OCI-LY3 (cell line): Measurements from ENCODE around the gene ZBED5.

Experiments
- H2AFZ ChIP-seq: fragments of 200-600, 300-600 bp; shearing (Covaris generic); 2 replicates; pipeline ENCODE4 v1.6.0; 2014; ENCODE audit warnings: antibody characterized with exemption, low read depth, low read length
- H3K27ac ChIP-seq: fragments of 200-600, 300-600 bp; sonication (generic); 2 replicates; pipeline ENCODE4 v1.5.1; 2014; ENCODE audit warnings: mild to moderate bottlenecking, low read length, moderate library complexity, mixed read lengths
- H3K27me3 ChIP-seq: fragments of 200-600, 300-600 bp; sonication (generic); 2 replicates; pipeline ENCODE4 v1.6.1; 2014; ENCODE audit warnings: low read depth, low read length, mixed read lengths
- H3K36me3 ChIP-seq: fragments of 200-600, 300-600 bp; sonication (generic); replicated peaks from 2 replicates; pipeline ENCODE3; 2014; ENCODE audit warnings: low read depth, low read length, mixed read lengths
- H3K4me1 ChIP-seq: fragments of 300-600, 200-600 bp; sonication (generic); 2 replicates; pipeline ENCODE4 v1.6.1; 2014; ENCODE audit warnings: low read length, mixed read lengths
- H3K4me2 ChIP-seq: fragments of 200-600, 300-600 bp; sonication (generic); 2 replicates; pipeline ENCODE4 v1.6.1; 2014; ENCODE audit warnings: low read length, mixed read lengths
- H3K4me3 ChIP-seq: fragments of 300-600, 200-600 bp; sonication (generic); 2 replicates; pipeline ENCODE4 v1.5.1; 2014; ENCODE audit warnings: antibody characterized with exemption, mild to moderate bottlenecking, low read length, moderate library complexity
- H3K79me2 ChIP-seq: fragments of 300-600, 200-600 bp; shearing (Covaris generic); 2 replicates; pipeline ENCODE4 v1.6.1; 2014; ENCODE audit warnings: mild to moderate bottlenecking, low read length, mixed read lengths
- H3K9ac ChIP-seq: fragments of 300-600, 200-600 bp; shearing (Covaris generic); 2 replicates; pipeline ENCODE4 v1.6.0; 2014; ENCODE audit warnings: mild to moderate bottlenecking, low read length, moderate library complexity
- H3K9me3 ChIP-seq: fragments of 200-600, 300-600 bp; shearing (Covaris generic); 2 replicates; pipeline ENCODE4 v1.6.1; 2014; ENCODE audit warnings: low read length, mixed read lengths; ENCODE audit not compliant: insufficient read depth
- H4K20me1 ChIP-seq: fragments of 200-600, 300-600 bp; sonication (generic); 2 replicates; pipeline ENCODE4 v1.6.1; 2016; ENCODE audit warnings: low read length, mixed read lengths; ENCODE audit not compliant: insufficient read depth
- EZH2phosphoT487 ChIP-seq: fragments of 200-600 bp; shearing (Covaris generic); IDR thresholded peaks from 2 replicates; pipeline ENCODE4 v1.6.1; 2018; ENCODE audit warnings: antibody characterized with exemption, mixed run types, low read depth
- TF ChIP-seq, protein P1 (sequence below): fragments of 200-600, 300-600 bp; sonication (generic); IDR thresholded peaks from 2 replicates; pipeline ENCODE4 v1.5.1; 2014; ENCODE audit warnings: antibody characterized with exemption, low read length, low read depth

Gene ZBED5

DNA sequence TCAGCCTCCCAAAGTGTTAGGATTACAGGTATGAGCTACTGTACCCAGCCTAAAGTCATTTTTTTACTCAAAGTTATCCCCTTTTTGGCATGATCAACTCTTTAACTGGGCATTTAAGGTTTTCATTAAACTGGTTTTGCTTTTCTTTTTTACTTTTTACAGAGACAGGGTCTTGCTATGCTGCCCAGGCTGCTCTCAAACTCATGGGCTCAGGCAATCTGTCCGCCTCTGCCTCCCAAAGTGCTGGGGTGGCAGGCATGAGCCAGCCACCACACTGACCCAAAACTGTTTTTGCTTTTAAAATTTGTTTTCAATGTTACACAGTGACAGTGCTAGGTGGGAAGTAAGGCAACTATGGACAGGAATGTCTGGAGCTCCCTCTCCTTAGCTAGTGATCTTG lies 3.9 kb upstream of the ZBED5 start:
- Histone ChIP-seq H3K4me3 (no peak overlapping the region), H3K9ac (no peak overlapping the region), H3K27me3 (no peaks in the 10 kb centered on the region), H4K20me1 (no peaks in the 10 kb centered on the region), H2AFZ (no peak overlapping the region), H3K36me3 (no peaks in the 10 kb centered on the region), H3K27ac (no peak overlapping the region), H3K9me3 (no peaks in the 10 kb centered on the region), H3K79me2 (peaks cover 27% of the 10 kb centered on the region), H3K4me2 (no peak overlapping the region), H3K4me1 (peaks cover under 1% of the 10 kb centered on the region; the same call in 1 of the 2 replicates)
- no peak for TF ChIP-seq EZH2phosphoT487
- TF ChIP-seq, protein P1, sequence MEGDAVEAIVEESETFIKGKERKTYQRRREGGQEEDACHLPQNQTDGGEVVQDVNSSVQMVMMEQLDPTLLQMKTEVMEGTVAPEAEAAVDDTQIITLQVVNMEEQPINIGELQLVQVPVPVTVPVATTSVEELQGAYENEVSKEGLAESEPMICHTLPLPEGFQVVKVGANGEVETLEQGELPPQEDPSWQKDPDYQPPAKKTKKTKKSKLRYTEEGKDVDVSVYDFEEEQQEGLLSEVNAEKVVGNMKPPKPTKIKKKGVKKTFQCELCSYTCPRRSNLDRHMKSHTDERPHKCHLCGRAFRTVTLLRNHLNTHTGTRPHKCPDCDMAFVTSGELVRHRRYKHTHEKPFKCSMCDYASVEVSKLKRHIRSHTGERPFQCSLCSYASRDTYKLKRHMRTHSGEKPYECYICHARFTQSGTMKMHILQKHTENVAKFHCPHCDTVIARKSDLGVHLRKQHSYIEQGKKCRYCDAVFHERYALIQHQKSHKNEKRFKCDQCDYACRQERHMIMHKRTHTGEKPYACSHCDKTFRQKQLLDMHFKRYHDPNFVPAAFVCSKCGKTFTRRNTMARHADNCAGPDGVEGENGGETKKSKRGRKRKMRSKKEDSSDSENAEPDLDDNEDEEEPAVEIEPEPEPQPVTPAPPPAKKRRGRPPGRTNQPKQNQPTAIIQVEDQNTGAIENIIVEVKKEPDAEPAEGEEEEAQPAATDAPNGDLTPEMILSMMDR = no peak

- Histone ChIP-seq H3K4me1 (peaks cover 8% of the 10 kb centered on the region), H3K4me2 (no peak overlapping the region), H4K20me1 (no peaks in the 10 kb centered on the region), H3K27me3 (no peaks in the 10 kb centered on the region), H3K36me3 (no peaks in the 10 kb centered on the region), H2AFZ (no peak overlapping the region), H3K27ac (no peak overlapping the region), H3K9me3 (no peaks in the 10 kb centered on the region), H3K9ac (no peak overlapping the region), H3K4me3 (no peak overlapping the region), H3K79me2 (peaks cover 35% of the 10 kb centered on the region)
- no peak for TF ChIP-seq EZH2phosphoT487
- TF ChIP-seq, protein P1 = no peak
Observed at GRCh38 chr11:10861047-10861446, 3.2 kb upstream of the ZBED5 start.

DNA sequence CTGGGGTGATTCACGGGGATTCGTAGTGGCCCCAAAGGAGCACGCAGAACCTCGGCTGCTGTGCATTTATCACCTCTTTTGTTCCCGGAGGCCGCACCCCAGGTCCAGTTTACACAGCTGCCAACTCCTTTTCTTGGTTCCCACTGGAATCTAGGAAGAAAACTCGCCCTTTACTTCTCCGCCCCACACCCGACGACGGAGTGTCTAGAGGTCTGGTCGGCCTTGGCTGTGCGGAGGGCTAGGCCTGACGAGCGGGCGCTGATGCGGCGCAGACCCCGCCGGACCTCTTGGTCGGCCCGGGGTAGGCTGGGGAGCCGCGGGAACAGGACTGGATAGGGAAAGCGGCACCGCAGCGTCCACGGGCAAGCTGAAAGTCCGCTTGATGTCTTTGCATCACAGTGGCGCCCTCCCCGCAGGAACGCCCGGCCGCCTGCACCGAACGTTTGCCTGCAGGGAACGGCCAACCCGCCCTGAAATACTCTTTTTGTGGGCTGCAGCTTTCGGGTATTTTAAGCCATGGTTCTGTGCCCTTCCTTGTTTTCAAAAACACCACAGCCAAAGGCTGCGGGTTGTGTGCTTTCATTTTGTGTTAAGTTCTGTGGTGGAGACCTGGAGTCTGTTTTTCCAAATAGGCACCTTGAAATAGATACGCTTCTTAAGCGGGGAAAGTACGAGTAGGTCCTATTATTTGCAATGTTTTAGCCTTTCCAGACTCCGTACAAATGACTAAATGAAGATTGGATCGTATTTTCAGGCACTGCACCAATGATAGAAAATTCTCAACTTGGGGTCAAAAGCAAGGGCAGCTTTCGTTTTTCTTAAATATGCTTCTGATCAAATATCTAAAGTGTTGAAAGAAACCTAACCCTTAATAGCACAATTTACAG lies 829 bp upstream of the ZBED5 start:
- Histone ChIP-seq H3K4me3 (peak overlapping the region; percentile 90), H2AFZ (peak overlapping the region; percentile 70), H3K4me2 (peak overlapping the region; percentile 83), H3K79me2 (peaks cover 57% of the 10 kb centered on the region), H3K4me1 (peaks cover 11% of the 10 kb centered on the region), H3K27ac (peak overlapping the region; percentile 85), H3K27me3 (no peaks in the 10 kb centered on the region), H3K9ac (peak overlapping the region; percentile 91), H3K36me3 (peaks cover 18% of the 10 kb centered on the region), H4K20me1 (no peaks in the 10 kb centered on the region), H3K9me3 (no peaks in the 10 kb centered on the region)
- TF ChIP-seq, protein P1 = no peak
- no peak for TF ChIP-seq EZH2phosphoT487

DNA sequence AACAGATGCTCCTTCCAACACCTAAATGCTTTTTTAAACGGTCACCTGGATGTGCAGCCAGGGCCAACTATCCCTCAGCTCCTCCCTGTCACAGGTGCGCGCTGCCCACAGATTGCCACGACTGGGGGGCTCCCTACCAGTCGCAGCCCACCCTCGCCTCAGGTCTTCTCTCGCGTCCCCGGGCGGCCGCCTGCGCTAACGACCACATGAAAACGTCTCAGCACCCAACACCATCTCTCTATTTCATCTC lies 469 bp downstream of the ZBED5 start:
- Histone ChIP-seq H3K4me2 (peak overlapping the region; percentile 96), H3K36me3 (peaks cover 31% of the 10 kb centered on the region), H3K4me1 (peaks cover 11% of the 10 kb centered on the region), H3K4me3 (peak overlapping the region; percentile 90), H3K27me3 (no peaks in the 10 kb centered on the region), H3K79me2 (peaks cover 63% of the 10 kb centered on the region), H2AFZ (peak overlapping the region; percentile 88), H4K20me1 (no peaks in the 10 kb centered on the region), H3K9ac (peak overlapping the region; percentile 97), H3K27ac (peak overlapping the region; percentile 85), H3K9me3 (no peaks in the 10 kb centered on the region)
- no peak for TF ChIP-seq EZH2phosphoT487
- TF ChIP-seq, protein P1 = no peak; the same call in 1 of the 2 replicates
